Spinal cord (tissue), 10 donors: ENCODE measurements around the gene COL23A1. TPM values are rescaled to one million over a fixed set of nuclear protein-coding genes. Genes with fewer than 3 reads are reported as not detected.
A peak's percentile ranks its signal among the peaks of the same experiment; 100 is the strongest.

Experiments used
- DNase-seq, 6 donors: peaks; one replicate each; pipeline versions ENCODE4 v3.0.0 to v3.0.0-alpha.2; 2013 to 2015; ENCODE audit warnings: low spot score in 6 of 6, low read depth in 4 of 6
- H3K27ac ChIP-seq: one replicate; pipeline ENCODE4 v1.5.1; 2013; ENCODE audit warnings: low read depth, low read length, control low read depth
- H3K27me3 ChIP-seq: one replicate; pipeline ENCODE4 v1.6.1; 2013; ENCODE audit warnings: low read length; ENCODE audit not compliant: control insufficient read depth, insufficient read depth
- H3K36me3 ChIP-seq: one replicate; pipeline ENCODE4 v1.6.1; 2013; ENCODE audit warnings: low read length; ENCODE audit not compliant: control insufficient read depth, insufficient read depth
- H3K4me1 ChIP-seq: one replicate; pipeline ENCODE4 v1.6.1; 2013; ENCODE audit warnings: low read length; ENCODE audit not compliant: control insufficient read depth, insufficient read depth
- H3K4me3 ChIP-seq: one replicate; pipeline ENCODE4 v1.5.1; 2013; ENCODE audit warnings: low read depth, low read length, control low read depth
- H3K9me3 ChIP-seq: one replicate; pipeline ENCODE4 v1.6.1; 2013; ENCODE audit warnings: low read length; ENCODE audit not compliant: control insufficient read depth, insufficient read depth
- WGBS: methylation state at CpG from one replicate; pipeline ENCODE4 v1.1.5; 2013; ENCODE audit warnings: missing lambda C conversion rate; ENCODE audit not compliant: insufficient coverage; 5-methylcytosine and 5-hydroxymethylcytosine counted together
- polyA plus RNA-seq, 2 donors: library from polyadenylated mRNA; unstranded; fragments of 120-200 nt; gene quantifications; one replicate each; pipeline ENCODE4 v1.2.1, GENCODE V29; 2013; ENCODE audit not compliant: insufficient read length in 2 of 2
- total RNA-seq, 2 donors: library from RNA; depleted of rRNA in 1 of 2; stranded (reverse); fragments of 120-200 nt in 1 of 2; fragments of >200 nt in 1 of 2; gene quantifications; one replicate each; pipeline versions ENCODE4 v1.2.3 to v1.2.4, GENCODE V29; 2013 to 2014
- donor health status: healthy.

Gene COL23A1
- total and polyA plus RNA-seq, 4 donors = 2.8 to 9.7 (median 8.0) TPM

DNA sequence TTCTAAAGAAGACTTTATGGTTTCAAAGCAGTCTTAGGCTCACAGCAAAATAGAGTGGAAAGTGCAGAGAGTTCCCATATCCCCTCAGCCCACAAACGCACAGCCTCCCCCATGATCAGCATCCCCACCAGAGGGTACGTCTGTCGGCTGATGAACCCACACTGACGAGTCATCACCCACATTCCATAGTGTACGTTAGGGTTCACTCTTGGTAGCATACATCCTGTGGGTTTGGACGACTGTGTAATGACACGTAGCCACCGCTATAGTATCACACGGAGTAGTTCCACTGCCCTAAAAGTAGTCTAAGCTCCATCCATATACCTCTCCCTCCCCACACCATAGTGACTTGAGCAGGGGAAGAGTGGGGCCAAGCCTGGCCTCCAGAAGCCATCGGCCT is 221.9 kb downstream of the COL23A1 start:
- Histone ChIP-seq H3K36me3 (no peaks in the 10 kb centered on the region), H3K27ac (no peak overlapping the region), H3K9me3 (no peaks in the 10 kb centered on the region), H3K4me1 (peaks cover 42% of the 10 kb centered on the region), H3K4me3 (no peak overlapping the region), H3K27me3 (no peaks in the 10 kb centered on the region)
- 98% methylated on average over 7 of the region's 10 CpGs for WGBS
- no peak for DNase-seq

DNA sequence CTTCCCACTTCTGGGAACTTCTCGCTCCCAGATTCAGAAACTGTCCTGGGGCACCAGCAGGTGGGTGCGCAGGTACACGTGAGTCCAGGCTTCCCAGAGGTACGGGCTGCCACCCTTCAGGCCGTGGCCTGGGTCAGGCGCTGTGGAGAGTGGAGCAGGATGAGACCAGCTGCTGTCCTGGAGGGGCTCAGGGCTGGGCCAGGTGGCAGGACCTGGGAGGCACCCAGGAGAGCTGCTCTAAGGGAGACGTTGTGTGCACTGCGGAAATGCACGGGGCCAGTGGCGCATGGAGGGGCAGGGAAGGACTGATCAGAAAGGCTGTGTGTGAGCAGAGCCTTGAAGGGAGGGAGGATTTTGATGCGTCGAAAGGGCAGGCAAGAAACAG is 222.5 kb downstream of the COL23A1 start:
- peaks cover 38% of the 10 kb centered on the region for H3K4me1 ChIP-seq
- DNase-seq = no peak
- H3K27me3 ChIP-seq = no peaks in the 10 kb centered on the region
- H3K27ac ChIP-seq = no peak overlapping the region
- no peaks in the 10 kb centered on the region for H3K9me3 ChIP-seq
- H3K36me3 ChIP-seq = no peaks in the 10 kb centered on the region
- WGBS = 93% methylated on average over 12 of the region's 12 CpGs
- H3K4me3 ChIP-seq = no peak overlapping the region

DNA sequence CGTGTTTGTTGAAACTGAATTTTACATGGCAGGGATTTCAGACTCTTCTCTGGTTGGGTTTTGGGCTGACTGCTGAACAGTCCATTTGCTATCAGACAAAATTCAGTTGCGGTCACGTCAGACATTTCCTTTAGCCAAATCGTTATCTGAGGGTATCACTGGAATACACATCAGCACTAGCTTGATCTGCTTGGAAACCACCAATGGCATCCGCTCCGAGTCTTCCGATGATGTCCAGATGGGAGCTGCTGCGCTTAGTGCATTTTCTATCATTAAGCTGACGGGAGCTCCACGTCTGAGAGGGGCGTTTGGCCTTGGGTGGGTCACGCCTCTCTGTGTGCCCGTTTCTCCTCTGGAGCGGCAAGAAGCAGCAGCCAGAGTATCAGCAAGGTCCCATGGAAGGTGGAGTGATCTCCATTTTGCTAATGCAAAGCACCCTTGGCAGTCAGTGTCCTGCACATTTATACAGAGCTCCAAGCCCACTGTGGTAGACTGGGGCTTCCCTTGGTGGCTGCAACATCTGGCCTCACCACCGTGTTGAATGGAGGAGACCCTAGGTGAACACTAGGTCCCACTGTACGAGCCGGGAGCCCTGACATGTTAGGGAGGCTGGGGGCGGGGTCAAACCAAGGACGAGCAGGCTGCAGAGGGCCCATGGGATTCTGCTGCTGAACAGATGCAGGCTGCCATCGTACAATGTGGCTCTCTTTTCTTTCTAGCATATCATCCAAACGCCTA is 223.0 kb downstream of the COL23A1 start:
- WGBS = 77% methylated on average over 20 of the region's 21 CpGs
- H3K36me3 ChIP-seq = no peaks in the 10 kb centered on the region
- DNase-seq = peak in 1 of 6 donors; percentile 36

DNA sequence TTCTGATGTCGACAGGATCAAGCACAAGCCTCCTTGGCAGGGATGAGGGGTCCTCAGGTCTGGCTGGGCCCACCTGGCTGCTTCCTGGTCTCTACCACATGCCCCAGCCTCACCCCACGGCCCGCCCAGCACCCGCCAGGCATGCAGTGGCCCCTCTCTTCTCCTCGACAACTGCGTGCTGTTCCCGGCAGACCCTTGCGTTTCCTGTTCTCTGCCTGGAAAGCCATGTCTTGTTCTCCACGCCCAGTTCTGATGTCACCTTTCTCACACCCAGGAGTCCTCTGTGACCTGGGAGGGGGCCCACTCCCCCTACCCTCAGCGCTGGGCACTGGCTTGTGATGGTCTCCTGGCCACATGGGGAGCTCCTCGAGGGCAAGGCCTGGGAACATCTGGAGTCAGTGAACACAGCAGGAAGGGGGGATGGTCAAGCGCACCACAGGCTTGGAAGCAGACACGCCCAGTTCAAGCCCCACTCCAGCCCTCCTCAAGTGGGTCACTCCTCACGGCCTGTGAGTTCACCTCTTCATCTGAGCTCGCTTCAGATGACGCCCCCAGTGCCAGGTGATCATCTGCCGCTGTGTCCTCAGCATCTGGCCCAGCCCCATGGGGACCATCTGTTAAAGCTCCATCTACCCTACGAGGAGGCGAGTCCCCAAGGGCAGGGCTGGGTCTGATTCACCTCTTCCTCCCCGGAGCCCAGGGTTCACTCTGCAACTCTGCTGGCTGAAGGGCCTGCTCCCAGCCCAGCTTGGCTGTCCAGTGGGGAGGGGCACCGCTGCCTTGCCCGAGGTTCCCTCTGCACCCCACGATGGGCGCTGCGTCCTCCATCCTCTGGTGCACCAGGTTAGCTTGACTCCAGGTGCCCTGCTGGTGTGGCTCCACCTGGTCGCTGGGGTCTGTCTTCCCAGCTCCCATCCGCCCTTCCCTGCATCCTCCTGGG is 224.4 kb downstream of the COL23A1 start:
- H3K27ac ChIP-seq = no peak overlapping the region
- no peak overlapping the region for H3K4me3 ChIP-seq
- no peaks in the 10 kb centered on the region for H3K36me3 ChIP-seq
- peaks cover 28% of the 10 kb centered on the region for H3K4me1 ChIP-seq
- H3K9me3 ChIP-seq = no peaks in the 10 kb centered on the region
- no peak for DNase-seq
- 93% methylated on average over 26 of the region's 27 CpGs for WGBS
- no peaks in the 10 kb centered on the region for H3K27me3 ChIP-seq

More for the DNA sequence above, 223.0 kb downstream of the COL23A1 start:
- Histone ChIP-seq H3K4me3 (no peak overlapping the region), H3K27ac (no peak overlapping the region), H3K27me3 (no peaks in the 10 kb centered on the region), H3K9me3 (no peaks in the 10 kb centered on the region), H3K4me1 (peaks cover 37% of the 10 kb centered on the region)

DNA sequence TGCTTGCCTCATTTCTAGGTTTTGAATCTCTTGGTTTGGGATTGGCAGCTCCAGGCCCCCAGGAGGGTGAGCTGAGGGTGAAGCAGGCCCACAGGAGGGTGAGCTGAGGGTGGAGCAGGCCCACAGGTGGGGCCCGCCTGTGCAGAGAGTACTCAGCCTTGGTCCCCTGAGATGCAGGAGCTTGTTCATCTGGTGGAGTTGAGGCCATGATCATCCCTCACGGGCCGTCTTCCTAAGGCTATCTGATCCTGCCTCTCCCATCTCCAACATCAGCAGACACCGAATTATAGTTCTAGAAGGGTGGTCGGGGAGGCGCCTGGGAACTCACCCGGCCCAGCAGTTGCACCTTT is 225.9 kb downstream of the COL23A1 start:
- WGBS = no CpG with 5 or more reads among the region's 7 CpGs
- H3K27ac ChIP-seq = no peak overlapping the region
- DNase-seq = no peak
- H3K4me3 ChIP-seq = no peak overlapping the region
- H3K9me3 ChIP-seq = no peaks in the 10 kb centered on the region
- peaks cover 32% of the 10 kb centered on the region for H3K4me1 ChIP-seq
- H3K36me3 ChIP-seq = no peaks in the 10 kb centered on the region
- no peaks in the 10 kb centered on the region for H3K27me3 ChIP-seq

DNA sequence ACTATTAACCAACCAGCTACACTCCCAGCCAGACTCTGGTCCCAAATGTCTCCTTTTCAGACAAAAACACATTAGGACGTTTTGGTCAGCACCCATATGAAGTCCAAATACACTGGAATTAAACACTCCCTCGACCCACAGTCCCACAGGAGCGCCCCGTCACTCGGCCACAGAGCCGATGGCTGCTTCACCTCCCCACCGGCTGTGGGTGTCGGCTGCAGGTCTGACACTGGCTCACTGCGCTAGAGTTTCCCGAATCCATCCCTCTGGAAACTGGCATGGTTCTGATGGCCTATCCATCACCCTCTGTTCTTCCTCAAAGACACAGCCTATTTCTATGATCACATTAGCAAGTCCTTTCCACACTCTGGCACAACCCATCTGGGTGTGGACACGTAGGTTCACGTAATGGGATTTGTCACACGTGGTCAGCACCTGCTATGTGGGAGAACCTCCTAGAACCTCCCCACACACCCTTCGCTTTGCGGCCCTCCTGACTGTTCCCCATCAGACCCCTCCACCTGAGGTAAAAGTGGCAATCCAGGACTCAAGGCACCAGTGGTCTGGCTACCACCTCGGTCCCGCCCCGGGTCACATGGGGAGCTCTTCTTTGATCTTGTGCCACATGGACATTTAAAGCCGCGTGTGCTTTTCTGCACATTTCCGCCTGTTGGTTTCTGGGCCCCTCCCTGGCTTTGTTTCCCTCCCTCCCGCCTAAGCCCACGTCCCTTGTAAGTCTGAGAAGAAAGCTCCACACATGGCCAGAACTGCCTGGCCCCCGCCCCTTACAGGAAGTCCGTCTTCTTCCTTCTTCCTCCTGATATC is 226.5 kb downstream of the COL23A1 start:
- DNase-seq = no peak
- Histone ChIP-seq H3K4me3 (no peak overlapping the region), H3K4me1 (peaks cover 32% of the 10 kb centered on the region), H3K27ac (no peak overlapping the region), H3K36me3 (no peaks in the 10 kb centered on the region), H3K27me3 (no peaks in the 10 kb centered on the region), H3K9me3 (no peaks in the 10 kb centered on the region)
- 88% methylated on average over 23 of the region's 25 CpGs for WGBS

DNA sequence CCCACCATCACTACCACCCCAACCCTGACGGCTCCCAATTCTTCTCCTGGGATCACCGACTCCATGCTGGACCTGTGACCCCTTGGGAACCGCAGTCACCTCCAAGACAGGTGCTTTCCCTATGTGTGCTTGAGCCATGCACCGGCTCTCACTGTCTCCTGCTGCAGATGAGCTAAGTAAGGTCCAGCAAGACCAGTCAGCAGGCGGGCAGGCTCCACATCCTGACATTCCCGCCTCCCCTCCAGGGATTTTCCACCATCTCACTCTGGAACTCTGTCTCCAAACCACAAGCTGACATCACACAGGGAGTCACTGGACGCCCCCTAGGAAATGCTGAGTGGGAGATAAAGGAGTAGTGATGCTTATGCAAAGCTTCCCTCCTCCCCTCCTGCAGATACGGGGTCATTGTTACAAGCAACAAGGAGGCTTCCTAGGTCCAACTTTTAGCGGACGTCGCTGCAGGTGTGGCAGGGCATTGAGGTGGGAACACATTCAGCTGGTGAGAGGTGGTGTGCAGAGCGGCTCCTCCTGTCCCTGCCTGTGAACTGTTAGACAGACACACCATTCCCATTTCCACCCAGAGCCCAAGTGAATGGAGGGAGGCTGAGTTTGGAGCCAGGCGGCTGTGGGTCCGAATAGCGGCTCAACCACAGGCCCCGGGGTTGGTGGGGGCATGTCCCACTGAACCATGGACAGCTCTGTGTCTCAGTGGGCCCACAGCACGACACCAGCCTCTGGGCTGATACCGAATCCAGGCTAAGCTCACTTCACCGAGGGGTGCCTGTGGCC is 228.3 kb downstream of the COL23A1 start:
- Histone ChIP-seq H3K27me3 (no peaks in the 10 kb centered on the region), H3K36me3 (no peaks in the 10 kb centered on the region), H3K9me3 (no peaks in the 10 kb centered on the region), H3K4me1 (peaks cover 32% of the 10 kb centered on the region), H3K27ac (no peak overlapping the region), H3K4me3 (no peak overlapping the region)
- DNase-seq = no peak
- 87% methylated on average over 12 of the region's 19 CpGs for WGBS

DNA sequence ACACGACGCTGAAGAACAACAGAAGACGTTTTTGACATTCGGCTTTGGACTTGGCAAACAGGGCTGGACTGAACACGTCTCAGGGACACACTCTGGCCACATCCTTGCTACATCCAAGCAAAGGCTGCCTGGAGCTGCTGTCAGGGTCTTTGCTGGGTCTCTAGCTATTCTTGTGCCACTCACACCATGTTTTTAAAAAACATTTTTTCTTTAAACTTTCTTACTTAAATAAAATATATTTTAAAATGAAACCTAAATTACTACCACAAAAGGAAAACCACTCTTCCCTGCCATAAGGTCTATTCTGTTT is 229.3 kb downstream of the COL23A1 start:
- H3K27ac ChIP-seq = no peak overlapping the region
- H3K27me3 ChIP-seq = no peaks in the 10 kb centered on the region
- DNase-seq = no peak
- whole genome bisulfite sequencing = 75% methylated on average over 5 of the region's 5 CpGs
- no peak overlapping the region for H3K4me3 ChIP-seq
- no peaks in the 10 kb centered on the region for H3K9me3 ChIP-seq
- H3K4me1 ChIP-seq = peaks cover 42% of the 10 kb centered on the region
- no peaks in the 10 kb centered on the region for H3K36me3 ChIP-seq
